GM18508 (cell line): ENCODE data around the gene CCNF.
"Not testable (repeated sequence)": the region's sequence is repeated elsewhere in the genome, so short reads cannot be mapped to it uniquely, and the experiment has no call there.

Experiments
- ATAC-seq: cut with Tn5 transposase; IDR thresholded peaks from one replicate; pipeline ENCODE4 v1.9.1; 2021; ENCODE audit warnings: moderate number of reproducible peaks; ENCODE audit not compliant: insufficient read depth, unreplicated experiment

Gene CCNF

DNA sequence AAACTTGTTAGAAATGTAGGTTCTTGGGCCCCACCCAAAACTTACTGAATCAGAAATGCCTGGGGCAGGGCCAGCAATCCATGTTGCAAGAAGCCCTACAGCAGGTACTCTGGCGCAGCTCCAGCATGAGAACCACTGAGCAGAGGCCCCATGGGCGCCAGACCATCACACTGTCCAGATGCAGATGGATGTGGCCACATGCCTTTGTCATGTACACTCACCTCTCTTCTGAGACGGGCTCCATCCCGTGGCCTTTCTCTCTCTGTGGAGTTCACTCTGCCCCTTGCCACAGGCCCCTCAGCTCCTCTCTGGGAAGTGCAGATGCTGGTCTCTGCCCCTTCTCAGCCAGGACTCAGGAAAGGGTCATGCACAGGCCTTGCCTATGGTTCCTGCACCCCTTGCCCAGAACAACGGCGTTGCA is 2.3 kb upstream of the CCNF start:
- ATAC-seq = no peak

DNA sequence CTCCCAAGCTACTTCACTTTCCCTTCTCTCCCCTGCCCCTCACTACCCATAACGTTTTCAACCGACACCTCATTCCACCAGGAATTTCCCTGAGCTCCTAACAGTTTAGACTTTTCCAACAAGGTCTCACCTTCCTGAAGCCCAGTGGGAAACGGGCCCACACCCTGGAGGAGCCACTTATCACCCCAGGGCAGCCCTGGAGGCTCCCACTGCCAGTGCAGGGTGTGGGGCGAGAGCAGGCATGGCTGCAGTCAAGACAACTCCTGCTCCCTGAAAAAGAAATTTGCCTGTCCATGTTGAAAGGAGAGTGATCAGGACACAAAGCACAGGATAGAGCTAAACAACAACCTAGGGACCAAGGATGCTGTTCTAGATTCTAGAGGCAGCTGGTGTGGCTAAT is 1.7 kb upstream of the CCNF start:
- ATAC-seq = no peak

DNA sequence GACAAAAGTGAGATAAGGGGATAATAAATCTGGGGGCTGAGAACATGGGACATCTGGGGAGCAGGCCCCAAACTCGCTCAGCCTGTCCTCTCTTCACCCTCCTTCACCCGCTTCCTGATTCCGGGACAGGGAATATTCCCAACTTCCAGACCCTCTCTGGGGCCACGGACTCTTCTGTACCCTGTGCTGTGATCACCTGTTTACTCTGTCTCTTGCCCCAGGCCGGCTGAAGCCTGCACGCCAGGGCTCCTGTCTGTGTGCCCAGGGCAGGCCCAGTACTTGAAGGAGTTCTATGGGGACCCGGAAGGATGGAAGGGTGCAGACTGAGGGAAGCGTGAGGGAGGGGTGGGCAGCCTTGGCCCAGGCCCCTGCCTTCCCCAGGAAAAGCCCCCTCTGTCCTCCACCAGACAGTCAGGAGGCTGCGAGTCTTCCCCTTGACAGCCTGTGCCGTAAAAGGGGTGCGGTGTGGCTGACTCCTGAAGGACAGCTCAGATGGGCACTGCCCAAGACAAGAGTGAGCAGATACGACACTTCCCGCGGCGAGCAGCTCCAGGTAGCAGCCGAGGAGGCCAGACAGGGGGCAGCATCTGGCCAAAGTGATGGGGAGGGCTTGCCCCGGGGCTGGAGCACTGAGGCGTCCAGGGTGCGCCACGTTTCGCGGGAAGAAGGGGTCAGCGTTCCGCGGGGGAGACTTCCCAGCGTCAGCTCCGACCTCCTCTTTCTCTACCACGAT is 1.0 kb upstream of the CCNF start:
- ATAC-seq = no peak

DNA sequence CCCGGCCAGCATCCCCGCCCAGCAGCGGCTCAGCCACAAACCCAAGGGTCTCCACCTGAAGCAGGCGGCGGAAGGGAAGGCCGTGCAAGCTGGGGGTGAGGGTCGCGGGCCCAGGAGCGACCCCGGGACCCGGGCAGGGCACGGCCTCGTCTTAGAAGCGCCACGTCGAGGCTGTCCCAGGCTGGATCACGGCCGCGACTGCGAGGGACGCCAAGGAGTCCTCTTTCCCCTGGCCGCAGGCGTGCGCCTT is 538 bp upstream of the CCNF start:
- ATAC-seq = no peak

DNA sequence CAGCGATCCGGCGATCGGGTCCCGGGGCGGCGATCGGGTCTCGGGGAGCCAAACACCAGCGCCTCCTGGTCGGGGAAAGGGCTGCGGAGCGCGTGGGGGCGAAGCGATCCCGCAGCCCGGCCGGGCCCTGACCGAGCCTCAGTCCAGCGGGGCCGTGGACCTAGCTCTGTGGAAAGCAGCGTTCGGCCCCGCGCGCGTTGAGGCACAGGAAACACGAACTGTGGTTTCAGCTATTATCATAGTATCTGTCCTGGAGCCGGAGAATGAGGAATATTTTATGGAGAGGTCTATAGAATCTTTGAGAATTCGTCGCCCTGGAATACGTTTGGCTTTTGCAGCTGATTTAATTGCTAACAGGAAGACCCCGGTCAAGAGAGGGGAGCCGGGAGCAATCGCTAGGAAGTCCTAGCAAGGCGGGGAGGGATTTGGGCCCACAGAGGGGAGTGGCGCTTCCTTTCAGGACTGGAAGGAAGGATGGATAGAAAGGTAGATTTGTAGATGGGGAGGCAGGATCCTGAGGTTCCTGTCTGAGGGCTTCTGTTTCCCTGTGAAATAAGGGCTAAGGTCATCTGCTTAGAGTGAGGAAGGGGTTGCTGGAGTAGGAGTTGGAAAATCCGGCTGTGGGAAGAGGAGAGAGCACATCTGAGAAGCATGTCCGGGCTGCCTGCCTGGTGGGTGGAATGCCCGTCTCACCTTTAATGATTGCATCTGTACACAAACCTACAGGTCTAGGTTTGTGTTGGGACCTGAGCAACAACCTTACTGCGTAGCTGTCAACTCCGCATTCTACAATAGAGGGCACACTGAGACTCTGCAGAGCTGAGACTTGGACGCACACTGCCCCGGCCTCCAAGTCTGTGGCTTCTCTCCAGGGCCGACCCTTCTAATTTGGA is 770 bp downstream of the CCNF start:
- ATAC-seq = no peak

DNA sequence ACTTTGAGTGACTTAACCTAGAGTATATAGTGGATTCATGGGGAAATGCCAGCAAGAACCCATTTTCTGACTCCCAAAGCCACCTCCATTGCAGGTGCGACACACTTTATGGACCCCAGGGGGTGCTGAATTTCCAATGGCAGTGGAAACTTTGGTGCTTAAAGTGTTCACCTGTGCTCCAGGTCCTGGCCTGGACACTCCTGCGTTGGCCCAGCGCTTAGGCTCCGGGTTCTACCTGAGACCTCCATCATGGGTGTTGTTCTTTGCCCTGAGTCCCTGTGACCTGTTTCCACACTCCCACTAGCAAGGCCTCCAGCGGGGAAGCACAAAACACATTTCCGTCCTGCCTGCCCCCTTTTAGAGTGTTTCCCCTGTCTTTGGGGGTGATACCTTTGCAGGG is 3.0 kb downstream of the CCNF start:
- no peak for ATAC-seq

DNA sequence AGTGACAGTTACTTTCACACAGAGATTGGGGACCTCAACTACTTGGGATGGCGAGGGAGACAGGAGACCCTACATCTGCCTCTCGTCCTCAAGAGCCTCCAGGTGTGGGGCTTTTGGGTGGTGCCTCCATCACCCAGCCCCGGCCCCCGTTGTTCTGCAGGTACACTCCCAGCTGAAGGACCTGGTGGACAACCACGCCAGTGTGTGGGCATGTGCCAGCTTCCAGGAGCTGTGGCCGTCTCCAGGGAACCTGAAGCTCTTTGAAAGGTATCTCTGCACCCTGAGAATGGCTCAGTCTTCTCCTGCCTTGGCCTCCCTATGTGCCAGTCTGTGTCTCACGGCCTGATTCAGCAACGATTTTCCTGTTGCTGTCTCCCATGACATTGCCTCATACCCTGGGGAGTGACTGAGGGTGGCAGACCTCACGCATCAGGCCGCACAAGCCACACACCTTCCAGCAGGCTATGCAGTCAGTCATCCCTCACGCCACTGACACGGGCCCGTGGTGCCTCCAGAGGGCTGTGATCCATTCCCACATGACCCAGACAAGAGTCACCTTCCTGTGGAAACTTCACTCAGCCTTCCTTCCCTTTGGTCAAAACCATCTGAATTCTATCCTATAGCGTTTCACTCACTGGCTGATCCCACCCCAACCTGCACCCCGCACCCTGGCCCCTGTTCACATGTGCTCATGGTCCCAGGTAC is 3.7 kb downstream of the CCNF start:
- ATAC-seq = no peak

DNA sequence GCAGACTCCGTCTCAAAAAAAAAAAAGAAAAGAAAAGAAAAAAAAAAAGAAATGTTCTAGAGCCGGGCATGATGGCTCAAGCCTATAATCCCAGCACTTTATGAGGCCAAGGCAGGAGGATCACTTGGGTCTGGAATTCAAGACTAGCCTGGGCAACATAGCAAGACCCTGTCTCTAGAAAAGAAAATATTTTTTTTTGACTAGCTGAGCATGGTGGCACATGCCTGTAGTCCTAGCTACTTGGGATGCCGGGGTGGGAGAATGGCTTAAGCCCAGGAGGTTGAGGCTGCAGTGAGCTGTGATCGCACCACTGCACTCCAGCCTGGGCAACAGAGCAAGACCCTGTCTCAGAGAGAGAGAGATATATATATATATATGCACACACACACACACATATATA is 6.0 kb downstream of the CCNF start:
- not testable (repeated sequence) for ATAC-seq

DNA sequence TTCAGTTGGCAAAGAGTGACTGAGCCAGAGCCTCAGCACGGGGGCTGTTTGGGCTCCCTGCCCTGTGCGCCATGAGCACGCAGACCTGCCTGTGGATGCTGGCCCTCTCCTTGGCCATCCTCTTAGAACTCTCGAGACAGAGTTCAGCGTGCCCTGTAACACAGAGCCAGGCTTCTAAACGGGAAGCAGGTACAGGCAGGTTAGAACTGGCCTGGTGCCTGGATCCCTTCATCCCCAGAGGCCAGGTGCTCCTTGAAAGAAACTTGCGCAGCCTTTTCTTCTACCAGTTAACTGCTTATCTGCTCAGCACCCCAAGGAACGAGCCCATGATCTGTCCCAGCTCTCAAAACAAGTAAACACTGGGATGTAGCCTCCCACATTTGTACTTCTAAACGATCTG is 6.9 kb downstream of the CCNF start:
- no peak for ATAC-seq

DNA sequence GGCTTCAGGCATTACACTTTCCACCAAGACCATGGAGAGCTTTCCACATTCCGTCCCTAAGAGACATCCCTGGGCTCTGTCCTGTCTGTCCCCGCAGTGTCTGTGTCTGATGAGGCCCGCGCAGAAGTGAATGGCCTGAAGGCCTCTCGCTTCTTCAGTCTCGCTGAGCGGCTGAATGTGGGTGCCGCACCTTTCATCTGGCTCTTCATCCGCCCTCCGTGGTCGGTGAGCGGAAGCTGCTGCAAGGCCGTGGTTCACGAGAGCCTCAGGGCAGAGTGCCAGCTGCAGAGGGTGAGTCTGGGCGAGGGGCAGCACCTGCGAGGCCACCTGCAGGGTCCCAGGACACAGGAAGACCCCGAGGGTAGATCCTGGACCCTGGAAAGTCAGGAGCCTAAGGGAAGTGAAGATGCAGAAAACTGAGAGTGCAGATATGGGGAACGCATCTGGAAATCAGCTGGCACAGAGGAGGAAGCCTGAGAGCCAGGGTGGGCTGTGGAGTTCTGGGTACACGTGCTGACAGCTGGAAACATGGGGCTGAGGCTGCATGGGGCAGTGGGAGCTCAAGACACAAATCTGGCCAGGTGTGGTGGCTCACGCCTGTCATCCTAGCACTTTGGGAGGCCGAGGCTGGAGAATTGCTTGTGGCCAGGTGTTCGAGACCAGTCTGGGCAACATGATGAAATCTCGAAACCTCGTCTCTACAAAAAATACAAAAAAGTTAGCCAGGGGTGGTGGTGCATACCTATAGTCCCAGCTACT is 8.0 kb downstream of the CCNF start:
- no peak for ATAC-seq

DNA sequence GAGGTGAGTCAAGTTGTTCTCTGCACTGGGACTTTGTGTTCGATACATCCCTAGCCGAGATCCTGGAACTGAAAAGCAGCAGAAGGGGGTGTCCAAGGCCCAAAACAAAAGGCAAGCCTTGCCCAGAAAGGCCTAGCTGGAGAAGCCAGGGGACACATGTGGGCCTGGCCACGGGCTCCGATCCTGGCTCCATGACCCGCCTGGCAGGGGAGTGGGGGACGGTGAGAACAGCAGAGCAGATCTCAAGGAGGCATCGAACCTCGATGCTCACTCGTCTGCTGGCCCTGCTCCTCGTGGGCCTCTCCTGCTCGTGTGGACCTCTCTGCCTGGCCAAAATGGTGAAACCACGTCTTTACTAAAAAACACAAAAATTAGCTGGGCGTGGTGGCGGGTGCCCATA is 8.9 kb downstream of the CCNF start:
- ATAC-seq = no peak

DNA sequence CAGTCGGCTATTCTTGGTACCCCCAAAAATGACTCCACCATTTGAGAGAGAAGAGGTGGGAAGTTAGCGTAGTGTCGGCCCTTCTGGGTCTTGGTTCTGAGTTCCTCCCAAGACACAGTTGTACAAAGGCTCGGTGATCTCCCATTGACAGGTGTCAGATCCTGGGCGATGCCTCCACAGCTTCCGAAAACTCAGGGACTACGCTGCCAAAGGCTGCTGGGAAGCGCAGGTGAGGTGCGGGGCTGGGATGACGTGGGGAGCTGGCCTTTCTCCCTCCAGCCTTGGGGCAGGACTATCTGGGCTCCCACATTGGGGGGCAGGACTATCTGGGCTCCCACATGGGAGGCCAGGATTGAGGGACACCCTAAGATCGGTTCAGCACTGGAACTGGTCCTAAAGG is 10.4 kb downstream of the CCNF start:
- no peak for ATAC-seq

DNA sequence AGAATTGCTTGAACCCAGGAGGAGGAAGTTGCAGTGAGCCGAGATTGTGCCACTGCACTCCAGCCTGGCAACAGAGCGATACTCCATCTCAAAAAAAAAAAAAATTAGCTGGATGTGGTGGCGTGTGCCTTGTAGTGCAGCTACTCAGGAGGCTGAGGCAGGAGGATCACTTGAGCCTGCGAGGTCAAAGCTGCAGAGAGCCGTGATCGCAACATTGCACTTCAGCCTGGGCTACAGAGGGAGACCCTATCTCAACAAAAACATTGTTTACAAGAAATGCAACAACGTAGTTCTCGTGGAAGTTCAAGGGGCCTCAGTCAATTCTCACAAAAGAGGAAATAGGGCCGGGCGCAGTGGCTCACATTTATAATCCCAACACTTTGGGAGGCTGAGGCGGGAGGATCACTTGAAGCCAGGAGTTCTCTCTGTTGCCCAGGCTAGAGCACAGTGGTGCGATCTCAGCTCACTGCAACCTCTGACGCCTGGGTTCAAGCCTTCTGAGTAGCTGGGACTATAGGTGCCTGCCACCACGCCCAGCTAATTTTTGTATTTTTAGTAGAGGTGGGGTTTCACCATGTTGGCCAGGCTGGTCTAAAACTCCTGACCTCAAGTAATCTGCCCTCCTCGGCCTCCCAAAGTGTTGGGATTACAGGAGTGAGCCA is 12.0 kb downstream of the CCNF start:
- not testable (repeated sequence) for ATAC-seq

DNA sequence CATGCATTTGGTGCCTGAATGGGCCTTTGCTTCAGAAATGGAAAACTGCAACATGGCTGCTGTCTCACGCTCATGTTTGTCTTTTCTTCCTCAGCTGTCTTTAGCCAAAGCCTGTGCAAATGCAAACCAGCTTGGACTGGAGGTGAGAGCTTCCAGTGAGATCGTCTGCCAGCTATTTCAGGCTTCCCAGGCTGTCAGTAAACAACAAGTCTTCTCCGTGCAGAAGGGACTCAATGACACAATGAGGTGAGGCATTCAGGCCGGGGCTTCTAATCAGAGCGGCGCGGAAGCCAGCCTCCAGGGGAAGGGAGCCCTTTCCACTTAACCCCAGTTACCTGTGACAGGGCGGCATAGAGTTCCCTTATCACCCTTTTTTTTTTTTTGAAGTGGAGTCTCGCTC is 14.3 kb downstream of the CCNF start:
- ATAC-seq = no peak

DNA sequence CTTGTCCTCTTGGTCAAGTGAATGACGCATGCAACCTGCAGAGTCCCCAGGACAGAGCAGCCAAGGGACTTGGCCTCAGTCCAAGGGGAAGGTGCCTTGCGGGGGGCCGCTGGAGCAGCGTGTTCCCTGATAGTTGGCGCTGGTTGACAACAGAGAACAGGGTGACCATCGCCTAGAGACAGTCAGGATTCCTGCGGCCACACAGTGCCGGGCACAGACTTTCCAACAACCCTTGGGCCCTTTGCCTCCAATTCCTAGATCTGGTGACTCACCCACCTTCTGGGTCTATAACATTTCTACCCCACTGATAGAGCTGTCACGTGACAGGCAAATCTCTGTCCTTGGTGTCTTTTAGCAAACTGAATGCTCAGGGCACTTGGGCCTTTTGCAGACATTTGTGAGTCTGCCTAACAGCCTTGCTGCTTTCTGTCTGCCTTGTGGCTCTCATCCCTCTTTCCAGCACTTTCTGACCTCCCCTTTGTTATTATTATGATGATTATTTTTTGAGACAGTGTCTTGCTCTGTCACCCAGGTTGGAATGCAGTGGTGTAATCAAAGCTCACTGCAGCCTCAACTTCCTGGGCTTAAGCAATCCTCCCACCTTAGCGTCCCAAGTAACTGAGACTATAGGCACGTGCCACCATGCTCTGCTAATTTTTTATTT is 18.8 kb downstream of the CCNF start:
- ATAC-seq = no peak

DNA sequence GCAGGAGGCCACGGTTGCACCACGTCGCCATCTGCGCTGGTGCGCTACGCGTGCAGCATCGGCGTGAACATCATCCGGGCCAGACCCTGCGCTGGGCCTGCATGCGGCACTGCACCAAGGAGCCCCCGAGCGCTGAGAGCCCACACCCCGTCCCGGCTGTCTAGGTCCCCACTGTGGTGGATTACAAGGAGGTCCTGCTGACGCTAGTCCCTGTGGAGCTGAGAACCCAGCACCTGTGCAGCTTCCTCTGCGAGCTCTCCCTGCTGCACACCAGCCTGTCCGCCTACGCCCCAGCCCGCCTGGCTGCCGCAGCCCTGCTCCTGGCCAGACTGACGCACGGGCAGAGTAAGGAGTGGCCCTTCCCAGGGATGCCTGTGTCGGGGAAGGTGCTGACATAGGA is 19.9 kb downstream of the CCNF start:
- no peak for ATAC-seq

DNA sequence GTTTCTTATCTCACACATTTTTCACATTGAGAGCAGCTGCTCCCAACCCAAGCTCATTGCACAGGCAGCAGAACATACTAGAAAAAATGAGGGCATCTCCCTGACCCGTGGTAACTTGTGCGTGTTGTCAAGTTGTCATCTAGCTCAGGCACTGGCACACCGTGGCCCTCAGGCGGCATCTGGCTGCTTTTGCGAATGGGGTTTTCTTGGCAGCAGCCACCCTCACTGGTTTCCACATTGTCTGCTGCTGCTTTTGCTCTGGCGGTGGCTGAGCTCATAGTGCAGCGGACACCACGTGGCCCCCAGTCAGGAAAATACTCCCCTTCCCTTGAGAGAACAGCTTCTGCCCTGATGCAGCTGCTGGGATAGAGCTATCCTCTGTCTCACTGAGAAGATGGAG is 21.3 kb downstream of the CCNF start:
- no peak for ATAC-seq

DNA sequence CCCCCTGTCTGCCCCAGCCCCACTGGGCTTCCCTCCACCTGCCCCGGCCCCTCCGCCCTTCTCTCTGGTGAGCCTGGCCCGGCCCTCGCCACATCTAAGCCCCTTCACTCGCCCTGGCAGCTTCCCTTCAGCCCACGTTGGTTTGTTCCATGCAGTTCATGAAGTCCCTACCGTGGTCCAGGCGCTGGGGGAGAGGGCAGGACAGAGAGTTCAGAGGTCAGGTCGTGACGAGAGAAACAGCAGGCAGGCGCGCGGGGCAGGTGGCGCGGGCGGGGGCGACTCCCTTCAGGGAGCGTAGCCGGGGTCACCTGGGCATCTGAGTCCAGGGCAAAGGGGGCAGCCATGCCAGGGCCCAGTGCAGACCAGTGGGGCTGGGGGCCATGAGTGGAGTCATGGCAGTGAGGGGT is 21.7 kb downstream of the CCNF start:
- no peak for ATAC-seq

DNA sequence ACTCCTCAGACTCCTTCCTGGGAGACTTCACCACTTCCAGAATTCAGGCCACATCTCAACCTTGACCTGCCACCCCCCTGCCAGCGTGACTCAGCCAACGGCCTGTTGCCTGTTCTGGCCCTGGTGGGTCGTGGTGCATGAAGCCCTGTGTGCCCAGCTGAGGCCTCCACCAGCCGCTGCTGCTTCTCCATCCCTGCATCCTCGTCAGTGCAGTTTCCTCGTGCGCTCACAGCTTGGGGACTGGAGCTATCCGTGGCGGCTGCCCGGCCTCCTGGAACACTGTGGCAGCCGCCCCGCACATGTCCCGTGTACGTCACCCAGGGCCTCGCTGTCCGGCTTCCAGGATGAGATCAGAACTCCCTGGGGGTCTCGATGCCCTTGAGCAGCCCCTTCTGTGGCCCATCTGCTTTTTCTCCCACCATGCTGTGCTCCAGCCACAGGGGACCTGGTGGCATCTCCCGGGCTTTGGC is 22.6 kb downstream of the CCNF start:
- ATAC-seq = no peak

DNA sequence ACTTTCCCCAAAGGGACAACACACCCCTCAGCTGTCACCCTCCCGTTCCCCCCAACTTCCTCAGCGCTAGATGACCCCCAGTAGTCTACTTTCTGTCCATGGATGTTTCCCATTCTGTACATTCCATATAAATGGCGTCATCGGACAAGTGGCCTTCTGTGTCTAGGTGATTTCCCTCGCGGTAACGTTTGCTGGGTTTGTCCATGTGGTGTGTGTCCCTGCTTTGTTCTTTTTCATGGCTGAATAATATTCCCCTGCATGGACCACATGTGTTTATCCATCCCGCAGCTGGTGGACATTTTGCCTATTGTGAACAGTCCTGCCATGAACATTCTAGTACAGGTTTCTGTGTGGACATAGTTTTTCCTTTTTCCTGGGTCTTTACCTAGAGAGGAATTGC is 23.4 kb downstream of the CCNF start:
- ATAC-seq = no peak
